SK-N-DZ (cell line): ENCODE results near the gene MED27.

Experiments used
- DNase-seq: peaks from one replicate; pipeline ENCODE4 v3.0.0-alpha.2; 2015; ENCODE audit warnings: low spot score

Gene MED27

DNA sequence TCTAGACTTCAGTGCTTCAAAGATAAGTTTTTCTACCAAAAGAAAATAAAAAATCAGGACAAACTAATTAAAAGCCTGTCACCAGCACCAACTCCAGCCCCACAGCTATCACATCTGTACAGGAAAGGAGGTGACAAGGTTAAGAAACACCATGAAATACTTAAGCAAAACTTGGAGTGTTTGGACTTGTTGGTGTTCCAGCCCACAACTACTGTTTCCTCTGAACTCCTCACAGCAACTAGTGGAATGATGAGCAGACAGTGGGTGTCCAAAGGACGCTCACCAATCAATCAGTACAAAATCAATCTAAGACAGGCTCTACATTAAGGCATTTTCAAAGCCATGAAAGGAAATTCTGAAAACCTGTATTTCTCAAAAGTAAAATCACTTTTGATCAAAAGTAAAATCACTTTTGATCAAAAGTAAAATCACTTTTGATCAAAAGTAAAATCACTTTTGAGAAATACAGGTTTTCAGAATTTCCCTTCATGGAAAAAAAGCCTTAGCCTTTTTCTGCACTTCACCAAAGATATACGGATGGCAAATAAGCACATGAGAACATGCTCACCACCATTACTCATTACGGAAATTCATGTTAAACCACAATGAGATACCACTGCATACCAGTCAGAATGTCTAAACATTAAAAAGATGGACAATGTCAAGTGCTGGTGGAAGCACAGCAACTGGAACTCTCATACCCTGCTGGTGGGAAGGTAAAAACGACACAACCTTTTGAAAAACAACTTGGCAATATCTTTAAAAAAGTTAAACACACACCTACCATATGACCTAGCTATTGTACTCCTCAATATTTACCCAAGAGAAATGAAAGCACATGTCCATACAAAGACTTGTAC, 79.7 kb downstream of the MED27 start:
- no peak for DNase-seq

DNA sequence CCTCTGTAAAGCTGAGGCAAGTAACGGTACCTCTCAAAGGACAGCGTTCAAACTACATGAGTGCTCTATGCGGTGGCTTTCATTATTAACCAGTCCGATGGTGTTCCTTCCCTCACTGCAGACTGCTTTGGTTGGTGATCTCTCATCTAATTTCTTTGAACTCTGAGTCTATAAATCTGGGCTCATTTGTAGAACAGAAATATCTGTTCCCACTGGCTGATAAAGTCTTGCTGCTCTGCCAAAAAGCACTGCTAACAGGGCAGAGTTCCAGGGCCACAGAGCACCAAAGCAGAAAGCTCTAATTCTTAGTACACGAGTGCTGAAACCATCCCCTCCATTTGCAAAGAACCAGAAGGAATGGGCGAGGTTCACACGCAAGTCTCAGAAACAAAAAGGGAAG, 81.9 kb downstream of the MED27 start:
- no peak for DNase-seq

DNA sequence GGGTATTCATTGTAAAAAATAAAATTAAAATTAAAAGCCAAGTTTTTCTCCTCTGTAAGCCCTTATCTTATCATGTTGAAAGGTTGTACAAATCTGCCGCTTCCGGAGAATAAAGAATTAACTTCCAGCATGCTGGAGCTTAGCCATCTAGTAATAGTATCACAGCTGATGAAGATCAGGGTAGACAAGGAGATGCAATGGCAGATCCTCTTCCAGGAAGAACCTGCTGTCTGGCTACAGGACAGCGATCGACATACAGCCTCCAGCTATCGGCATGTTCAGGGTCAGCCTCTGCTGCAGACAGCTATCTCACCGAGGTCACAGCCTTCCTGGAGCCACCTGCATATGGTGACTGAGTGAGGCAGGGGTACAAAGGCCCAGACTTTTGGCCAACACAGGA, 82.6 kb downstream of the MED27 start:
- no peak for DNase-seq

DNA sequence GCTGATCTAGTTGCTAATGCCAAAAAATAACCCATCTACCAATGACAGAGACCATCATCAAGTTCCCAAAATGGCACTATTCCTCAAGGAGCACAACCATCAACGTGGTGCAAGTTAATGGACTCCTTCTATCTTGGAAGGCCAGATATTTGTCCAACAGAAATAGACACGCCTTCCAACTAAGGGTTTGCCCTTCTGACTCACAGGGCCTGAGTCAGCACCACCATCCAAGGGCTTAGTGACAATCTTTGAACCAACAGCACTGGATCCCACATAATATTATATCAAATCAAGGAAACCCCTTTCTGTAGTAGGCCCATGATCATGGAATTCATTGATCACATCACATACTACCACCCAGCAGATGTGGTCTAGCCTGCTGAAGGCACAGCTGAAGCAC, 84.3 kb downstream of the MED27 start:
- DNase-seq = no peak

DNA sequence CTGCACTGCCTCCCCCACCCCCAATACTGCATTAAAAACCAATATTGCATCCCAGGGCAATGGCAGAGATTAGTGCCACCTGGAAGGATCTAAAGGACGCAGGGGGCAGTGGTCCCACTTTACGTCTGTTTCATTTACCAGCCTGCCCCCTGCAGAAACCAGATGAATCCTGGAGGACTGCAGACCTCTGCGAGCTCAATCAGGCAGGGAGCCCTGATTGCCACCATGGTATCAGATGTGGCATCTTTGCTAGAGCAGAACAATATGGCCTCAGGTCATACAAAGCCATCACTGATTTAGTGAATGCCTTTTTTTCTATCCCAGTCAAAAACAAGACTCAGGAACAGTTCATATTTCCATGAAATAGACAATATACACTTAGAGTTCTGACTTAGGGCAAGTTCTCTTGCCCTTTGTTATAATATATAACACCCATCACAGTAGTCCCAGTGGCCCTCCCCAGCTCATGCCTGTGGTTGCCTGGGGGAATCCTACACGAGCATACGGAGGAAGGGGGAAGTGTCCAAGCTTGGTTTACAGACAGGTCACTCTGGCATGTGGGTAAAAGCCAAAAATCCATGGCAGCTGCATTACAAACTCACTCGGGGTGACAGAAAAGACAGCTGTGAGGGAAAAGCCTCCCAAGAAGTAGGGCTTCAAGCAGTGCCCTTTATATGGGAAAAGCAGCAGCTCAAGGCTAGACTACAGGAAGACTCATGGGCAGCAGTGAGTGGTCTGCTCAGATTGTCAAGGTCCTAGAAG, 85.1 kb downstream of the MED27 start:
- no peak for DNase-seq

DNA sequence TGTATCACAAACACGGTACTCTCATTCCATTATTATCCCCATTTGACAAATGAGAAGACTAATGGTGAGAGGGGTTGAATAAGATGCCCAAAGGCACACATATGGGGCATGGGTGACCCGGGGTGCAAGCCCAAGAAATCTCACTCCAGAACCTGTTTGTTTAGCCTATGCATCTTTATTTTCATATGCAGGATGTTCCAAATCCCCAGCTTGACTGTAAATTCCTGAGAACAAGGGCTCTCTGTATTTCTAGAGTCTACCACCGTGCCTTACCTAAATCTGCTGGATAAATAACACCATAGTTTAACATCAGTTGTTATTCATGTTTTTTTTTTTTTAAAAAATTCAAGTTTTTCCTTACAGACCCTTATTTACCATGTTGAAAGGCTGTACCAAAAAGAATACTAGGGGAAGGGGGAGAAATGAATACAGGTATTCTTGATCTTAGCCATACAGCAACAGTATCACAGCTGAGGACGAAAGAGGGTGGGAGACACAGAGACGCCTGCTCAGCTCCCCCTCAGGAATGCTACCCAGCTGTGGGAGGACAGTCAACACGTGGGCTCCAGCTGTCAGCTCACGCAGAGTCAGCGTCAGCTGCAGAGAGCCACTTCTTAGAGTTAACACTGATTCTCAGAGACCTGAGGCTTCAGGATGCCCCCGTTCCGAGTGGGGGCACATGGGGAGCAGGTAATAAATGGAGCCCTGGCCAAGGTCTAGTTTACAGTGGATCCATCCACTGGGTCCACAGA, 86.6 kb downstream of the MED27 start:
- DNase-seq = no peak

DNA sequence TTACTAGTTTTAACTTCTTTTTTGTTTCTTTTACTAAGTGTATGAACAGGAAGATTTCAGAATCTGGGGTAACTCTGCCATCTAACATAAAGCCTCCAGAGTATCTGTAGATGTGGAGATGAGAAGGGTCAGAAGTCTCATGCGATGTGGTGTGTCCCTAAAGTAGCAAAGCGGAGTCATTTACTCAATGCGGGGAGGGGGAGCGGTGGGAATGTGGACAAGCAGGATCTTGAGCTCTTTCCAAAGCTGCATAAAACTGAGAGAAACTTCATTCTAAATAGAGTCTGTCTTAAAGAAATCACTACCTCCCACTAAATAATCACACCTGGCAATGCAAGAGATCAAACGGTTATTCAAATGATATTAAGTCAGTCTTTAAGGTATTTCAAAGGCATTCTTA, 92.4 kb downstream of the MED27 start:
- no peak for DNase-seq

DNA sequence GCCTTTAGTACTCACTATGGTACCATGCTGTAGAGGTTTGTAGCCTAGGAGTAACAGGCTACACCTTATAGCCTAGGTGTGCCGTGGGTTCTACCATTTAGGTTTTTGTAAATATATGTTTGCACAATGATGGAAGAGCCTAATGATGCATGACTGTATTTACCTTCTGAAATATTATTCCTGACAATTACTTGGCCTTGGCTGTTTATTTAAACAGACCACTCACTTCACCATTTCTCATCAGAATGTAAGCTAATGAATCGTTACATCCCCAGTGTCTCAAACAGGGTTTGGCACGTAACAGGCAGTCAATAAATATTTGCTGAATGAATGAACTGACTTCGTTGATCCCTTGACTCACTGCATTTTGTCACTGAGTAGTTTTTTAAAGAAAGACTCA, 93.1 kb downstream of the MED27 start:
- DNase-seq = no peak

DNA sequence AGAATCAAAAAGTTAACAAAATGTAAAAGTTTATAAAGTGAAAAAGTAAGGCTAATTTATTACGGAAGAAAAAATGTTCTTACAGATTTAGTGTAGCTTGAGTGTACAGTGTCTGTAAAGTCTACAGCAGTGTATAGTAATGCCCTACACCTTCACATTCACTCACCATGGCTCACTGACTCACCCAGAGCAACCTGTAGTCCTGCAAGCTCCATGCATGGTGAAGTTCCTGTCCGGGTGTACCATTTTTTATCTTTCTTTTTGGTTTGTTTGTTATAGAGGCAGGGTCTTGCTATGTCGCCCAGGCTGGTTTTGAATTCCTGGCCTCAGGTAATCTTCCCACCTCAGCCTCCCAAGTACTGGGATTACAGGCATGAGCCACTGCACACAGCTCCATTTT, 93.6 kb downstream of the MED27 start:
- no peak for DNase-seq

DNA sequence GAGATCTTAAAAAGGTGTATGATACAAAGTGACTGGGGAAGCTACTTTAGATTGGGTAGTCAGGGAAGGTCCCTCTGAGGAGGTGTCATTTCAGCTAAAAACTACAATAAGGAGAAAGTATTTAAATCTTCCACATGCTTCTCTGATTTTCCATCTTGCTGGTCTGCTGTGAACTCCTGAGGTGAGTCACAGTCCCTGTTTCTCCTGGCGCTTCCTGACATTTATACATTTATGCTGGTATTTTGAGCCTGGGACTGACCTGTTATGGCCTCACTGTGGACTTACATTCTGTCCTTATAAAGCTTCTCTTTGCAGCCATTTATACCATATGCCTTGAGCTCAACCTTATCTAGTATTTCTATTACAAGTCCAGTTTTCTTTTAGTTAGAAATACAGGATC, 95.1 kb downstream of the MED27 start:
- no peak for DNase-seq

DNA sequence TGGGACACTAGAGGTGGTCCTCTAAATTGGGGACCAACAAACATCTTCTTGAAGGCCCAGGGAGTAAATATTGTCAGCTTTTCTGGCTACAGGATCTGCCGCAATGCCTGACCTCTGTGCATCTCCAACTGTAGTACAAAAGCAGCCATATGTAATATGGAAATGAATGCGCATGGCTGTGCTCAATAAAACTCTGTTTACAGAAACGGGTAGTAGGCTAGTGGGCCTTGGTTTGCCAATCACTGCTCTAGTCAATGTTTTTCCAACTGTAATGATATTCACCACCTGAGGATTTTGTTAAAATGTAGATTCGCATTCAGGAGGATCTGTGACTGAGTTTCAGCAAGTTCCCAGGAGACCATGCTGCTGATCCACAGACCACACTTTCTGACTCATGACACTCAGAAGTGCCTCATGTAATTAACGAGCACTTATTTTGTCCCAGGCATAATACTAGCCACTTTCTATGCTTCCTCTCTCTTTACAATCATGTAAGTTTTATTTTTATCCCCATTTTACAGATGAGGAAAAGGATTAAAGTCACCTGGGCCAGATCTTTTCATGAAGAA, 96.9 kb downstream of the MED27 start:
- no peak for DNase-seq

DNA sequence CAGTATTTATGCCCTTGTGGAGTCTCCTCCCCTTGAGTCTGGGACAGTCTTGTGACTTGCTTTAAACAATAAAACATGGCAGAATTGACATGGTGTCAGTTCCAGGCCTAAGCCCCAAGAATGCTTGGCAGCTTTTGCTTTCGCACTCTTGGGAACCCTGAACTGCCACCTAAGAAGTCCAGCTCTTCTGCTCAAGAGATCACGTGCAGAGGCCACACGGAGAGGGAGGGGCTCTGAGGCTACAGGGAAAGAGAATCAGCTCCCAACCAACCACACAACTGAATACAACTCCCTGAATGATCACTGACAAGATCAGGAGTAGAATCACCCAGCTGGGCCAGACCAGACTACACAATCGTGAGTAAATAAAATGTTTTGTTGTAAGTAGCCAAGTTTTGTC, 97.6 kb downstream of the MED27 start:
- DNase-seq = no peak

DNA sequence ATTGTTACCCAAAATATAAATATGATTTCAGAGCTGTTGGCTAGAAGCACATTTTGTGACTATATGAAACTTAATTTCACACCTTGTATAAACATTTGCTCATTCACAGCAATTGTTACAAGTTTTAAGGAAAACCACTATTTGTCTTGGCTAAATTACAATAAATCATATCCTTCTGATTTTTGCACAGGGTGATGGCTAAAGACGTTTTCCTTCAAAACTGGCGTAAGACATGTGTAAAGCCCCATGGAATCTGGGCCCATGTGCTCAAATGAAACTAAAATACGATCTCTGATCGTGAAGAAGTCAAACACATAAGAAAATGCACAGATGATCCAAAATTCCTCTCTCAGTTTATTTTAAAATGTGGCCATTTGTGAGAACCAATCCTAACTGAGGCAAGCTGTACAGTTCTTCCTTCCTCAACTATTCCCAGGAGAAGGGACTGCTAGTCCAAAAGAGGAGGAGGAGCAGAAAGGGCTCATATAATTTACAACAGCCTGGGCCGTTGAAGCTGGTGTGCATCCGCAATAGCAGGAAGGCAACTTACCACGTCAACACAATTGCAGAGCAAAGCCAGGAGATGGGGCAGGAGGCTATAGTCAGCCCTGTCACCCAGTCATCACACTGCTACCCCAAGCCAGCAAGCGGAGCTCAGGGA, 98.4 kb downstream of the MED27 start:
- DNase-seq = no peak

DNA sequence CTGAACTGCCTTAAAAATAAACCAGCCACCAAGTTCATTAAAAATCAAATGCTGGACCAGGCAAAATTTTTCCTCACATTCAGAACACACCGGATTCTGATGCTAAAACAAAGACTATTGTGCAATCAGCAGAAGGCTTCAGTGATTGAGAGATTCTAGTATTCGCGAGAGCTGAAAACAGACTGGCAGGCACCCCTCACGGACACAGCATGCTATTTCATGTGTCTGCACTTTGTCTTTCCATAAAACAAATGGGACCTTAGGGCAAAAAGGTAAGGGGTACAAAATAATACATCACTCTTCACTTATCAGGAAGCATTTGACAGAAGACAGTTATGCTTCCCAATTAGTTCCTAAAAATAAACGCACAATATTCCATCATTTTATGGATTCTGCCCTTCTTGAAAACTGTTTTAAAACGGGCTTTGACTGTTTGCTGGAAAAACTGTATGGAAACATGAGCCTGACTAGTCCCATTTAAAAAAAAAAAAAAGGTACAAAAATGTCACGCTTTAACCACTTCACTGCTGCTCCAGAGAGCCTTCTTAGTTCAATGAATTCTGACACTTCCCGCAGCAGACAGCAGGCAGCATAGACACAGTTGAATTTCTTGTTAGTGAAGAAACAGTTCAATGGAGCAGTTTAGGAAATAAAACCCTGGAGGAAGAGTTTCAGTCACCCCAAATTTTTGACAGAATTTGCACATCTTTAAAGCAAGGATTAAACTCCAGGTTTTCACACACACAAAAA, 99.2 kb downstream of the MED27 start:
- no peak for DNase-seq

DNA sequence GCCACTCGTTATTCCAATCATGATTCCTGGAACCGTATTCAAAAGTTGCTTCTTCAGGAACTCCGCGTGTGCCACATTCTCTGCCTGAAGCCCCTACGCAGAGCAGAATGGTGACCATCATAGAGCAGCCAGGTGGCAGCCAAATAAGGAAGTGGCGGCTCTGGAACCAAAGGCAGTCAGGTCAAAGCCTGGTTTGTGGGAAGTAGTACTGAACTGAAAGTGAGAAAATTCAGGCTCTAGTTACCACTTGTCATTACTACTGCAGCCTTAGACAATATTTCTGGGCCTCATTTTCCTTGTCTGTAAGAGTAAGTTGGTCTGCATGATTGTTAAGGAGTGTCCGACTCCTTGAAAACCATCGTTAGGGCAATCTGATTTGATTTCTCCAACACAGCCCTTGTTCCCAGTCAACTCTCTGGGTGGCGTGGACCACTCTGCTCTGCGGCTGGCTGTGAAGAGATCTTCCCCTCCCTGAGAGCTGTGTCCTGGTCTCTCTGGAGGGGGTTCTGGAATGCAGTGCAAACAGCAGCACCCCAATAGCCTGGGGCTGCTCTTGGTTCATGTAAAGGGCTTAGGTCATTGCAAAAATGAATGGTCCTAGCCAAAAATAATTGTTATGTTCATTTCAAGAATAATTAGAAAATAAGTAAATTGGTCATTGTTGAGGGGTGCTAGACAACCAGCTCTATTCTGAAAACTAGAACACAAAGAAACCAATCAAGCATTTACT, 102.4 kb downstream of the MED27 start:
- DNase-seq = no peak

DNA sequence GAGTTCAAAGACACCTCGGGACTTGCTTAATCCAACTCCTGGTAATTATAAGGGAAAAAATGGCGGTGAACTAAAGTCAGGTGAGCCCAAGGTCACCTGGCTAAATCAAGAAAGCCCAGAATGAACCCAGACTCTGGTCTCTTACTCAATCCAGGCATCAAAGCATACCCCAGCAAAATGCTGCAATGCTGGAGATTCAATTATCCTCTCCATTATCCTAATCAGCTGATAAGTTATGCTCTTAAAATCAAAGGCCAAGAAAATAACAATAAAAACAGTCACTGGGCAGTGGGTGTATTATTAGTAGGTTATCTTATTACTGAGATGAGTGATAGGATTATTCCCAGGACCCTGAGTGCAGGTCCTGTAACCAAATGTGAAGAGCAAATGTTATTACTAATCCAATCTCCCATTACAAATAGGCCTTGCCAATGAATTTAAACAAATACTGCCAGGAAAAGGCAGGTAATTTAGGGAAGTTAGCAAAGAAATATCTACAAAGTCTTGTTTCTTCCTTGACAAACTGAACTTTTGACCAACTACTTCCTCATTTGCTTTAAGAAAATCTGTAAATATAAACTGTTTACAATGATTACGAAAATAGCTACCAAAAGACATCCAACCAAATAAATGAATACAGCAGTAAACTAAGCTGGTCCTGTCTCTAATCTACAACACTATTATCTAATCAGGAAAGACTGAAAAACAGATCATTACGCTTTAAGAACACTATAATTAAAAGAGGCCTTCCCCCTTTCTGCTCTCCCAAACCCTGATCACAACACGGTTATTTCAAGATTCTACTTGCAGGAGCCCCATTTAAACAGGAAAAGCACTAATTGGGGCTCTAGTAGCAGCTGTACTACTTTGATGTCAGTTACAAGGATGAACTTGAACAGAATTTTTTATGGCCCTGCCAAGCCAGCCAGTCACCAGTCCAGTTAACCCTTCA, 103.2 kb downstream of the MED27 start:
- no peak for DNase-seq

DNA sequence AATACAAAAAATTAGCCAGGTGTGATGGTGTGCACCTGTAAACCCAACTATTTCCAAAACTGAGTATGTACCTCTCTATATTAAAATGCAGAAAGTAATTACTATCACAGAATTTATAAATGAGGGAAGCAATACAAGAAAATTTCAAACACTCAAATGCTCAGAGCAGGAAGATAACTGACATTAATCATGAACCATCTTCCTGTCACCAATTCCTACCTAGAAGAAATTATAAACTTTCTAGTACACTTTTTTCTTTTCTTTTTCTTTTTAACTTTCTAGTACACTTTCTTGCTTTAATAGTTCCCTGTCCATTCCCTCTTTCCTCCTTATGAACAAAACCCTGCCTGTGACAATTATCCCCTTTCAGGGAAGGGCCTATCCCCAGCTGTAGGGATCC, 106.8 kb downstream of the MED27 start:
- no peak for DNase-seq

DNA sequence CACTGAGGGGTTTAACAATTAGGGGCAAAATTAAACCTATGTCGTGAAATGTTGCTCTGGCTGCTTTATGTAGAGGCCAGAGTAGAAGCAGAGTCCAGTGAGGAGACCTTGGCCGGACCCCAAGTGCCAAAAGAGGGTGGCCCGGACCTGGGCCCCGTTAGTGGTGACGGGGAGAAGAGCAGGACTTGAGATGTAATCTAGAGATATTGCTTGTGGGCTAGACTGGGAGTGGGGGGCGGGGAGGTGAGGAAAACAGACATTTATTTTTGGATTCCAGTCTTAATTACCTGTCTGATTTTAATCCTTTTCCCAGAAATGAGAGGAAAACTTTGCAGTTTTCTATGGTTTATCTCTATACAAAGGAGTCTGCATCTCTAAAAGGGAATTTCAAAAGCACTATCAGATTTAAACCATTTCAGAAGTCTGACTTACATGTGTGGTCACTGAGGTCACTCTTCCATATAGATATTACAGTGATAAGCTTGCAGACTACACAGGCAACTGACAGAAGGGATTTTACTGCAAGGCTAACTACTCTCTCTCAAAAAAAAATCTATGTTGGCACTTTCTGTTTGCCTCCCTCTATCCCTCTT, 108.1 kb downstream of the MED27 start:
- peak; percentile 43 for DNase-seq
